Measurements from ENCODE around the gene NAA11.

The NAA11 gene

GRCh38 chr4:79272126-79272525 is 53.7 kb downstream of the NAA11 start:
- no peak for DNase-seq (ENCODE audit: low spot score)
- TF ChIP-seq, protein P1, sequence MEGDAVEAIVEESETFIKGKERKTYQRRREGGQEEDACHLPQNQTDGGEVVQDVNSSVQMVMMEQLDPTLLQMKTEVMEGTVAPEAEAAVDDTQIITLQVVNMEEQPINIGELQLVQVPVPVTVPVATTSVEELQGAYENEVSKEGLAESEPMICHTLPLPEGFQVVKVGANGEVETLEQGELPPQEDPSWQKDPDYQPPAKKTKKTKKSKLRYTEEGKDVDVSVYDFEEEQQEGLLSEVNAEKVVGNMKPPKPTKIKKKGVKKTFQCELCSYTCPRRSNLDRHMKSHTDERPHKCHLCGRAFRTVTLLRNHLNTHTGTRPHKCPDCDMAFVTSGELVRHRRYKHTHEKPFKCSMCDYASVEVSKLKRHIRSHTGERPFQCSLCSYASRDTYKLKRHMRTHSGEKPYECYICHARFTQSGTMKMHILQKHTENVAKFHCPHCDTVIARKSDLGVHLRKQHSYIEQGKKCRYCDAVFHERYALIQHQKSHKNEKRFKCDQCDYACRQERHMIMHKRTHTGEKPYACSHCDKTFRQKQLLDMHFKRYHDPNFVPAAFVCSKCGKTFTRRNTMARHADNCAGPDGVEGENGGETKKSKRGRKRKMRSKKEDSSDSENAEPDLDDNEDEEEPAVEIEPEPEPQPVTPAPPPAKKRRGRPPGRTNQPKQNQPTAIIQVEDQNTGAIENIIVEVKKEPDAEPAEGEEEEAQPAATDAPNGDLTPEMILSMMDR (IDR thresholded peaks at IDR 0.05): no peak

GRCh38 chr4:79267671-79268070 is 58.2 kb downstream of the NAA11 start:
- Histone ChIP-seq H3K4me3 (no peak overlapping the region), H3K27ac (no peak overlapping the region)
- TF ChIP-seq, protein P1 (IDR thresholded peaks at IDR 0.05): no peak
- no peak for DNase-seq (ENCODE audit: low spot score)

More at GRCh38 chr4:79272126-79272525, 53.7 kb downstream of the NAA11 start:
- H3K27ac ChIP-seq: no peak overlapping the region
- H3K4me3 ChIP-seq: no peak overlapping the region
